ELF-1 (cell line): ENCODE data around the gene GINS3.
"Not testable (repeated sequence)": the region's sequence is repeated elsewhere in the genome, so short reads cannot be mapped to it uniquely, and the experiment has no call there.

ENCODE experiments used
- DNase-seq: peaks from one replicate; pipeline ENCODE4 v3.0.0-alpha.2; 2016; ENCODE audit warnings: low read depth, low spot score

The GINS3 gene

GRCh38 chr16:58389724-58390123, 2.5 kb upstream of the GINS3 start:
- no peak for DNase-seq

GRCh38 chr16:58393138-58393504, 850 bp downstream of the GINS3 start:
- DNase-seq: peak; percentile 28

GRCh38 chr16:58396897-58397296, 4.6 kb downstream of the GINS3 start:
- DNase-seq: not testable (repeated sequence)

- no peak for DNase-seq
These were observed 7.7 kb downstream of the GINS3 start for GRCh38 chr16:58399718-58400633.

DNA sequence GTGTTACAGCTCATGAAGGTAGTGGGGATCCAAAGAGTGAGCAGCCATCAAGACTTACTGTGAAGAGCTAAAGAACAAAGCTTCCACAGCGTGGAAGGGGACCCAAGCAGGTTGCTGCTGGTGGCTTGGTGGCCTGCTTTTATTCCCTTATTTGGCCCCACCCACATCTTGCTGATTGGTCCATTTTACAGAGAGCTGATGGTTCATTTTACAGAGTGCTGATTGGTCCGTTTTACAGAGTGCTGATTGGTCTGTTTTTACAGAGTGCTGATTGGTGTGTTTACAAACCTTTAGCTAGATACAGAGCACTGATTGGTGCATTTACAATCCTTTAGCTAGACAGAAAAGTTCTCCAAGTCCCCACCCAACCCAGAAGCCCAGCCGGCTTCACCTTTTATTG, 9.0 kb downstream of the GINS3 start:
- DNase-seq: not testable (repeated sequence)

DNA sequence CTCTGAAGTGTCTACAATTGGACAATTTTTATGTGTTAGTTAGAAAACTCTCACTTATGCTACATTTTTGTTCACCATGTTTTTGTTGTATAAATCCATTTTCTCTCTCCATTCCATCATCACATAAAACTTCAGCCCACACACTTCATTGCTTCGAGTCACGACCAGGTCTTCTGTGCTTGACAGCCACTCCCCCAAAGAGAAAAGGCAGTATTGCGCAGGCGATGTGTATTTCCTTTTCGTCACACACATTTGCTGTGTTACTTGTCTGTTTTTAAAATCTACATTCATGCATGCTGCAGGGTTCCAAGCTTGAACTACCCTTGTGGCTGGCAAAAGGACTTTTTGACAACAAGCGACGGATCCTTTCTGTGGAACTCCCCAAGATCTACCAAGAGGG, 10.5 kb downstream of the GINS3 start:
- DNase-seq: no peak

- DNase-seq: no peak
These were observed 17.2 kb downstream of the GINS3 start for GRCh38 chr16:58409316-58409973.

DNA sequence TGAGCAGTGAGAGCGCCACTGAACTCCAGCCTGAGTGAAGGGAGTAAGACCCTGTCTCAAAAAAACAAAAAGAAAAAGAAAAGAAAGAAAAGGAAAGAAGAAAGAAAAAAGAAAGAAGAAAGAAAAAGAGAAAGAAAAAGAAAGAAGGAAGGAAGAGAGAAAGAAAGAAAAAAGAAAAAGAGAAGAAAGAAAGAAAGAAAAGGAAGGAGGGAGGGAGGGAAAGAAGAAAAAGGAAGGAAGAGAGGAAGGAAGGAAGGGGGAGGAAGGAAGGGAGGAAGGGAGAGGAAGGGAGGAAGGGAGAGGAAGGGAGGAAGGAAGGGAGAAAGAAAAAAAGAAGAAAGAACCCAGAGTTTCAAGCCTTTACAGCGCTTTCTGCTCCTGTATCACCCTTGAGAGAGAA, 19.1 kb downstream of the GINS3 start:
- DNase-seq: no peak

GRCh38 chr16:58411736-58412614, 19.7 kb downstream of the GINS3 start:
- DNase-seq: no peak

- not testable (repeated sequence) for DNase-seq
These were observed 20.3 kb downstream of the GINS3 start for GRCh38 chr16:58412615-58412970.

DNA sequence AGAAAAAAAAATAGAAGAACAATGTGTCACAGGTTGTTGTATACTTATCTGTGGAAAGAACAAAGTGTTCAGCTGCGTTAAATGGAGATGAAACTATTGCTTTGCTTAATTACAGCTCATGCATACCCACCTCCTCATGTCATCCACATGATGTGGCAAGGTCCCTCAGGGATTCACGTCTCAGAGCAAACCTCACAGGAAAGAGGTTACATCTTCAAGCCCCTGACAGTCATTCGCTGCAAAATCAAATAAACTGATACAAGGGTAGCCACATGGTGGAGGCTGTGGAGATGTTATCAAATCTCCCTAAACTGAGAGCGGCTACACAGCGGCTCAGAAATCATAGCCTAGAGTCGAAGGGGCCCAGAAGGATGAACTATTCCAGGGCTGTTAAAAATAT, 21.1 kb downstream of the GINS3 start:
- DNase-seq: no peak

DNA sequence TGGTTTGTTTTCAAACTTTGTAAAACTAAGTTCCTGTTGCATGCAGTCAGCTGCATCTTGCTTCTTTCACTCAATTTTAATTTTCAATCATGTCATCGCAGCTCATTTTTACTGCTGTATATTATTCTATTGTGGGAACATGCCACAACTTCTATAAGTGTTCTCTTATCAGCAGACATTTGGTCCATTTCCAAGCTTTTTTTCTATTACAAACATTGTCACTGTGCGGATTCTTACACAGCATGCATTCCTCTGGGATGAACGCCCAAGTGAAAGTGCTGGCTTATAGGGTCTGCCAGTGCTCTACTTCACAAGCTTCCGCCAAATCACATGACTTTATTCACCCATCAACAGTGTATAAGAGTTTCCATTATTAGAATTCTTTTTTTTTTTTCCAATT, 22.7 kb downstream of the GINS3 start:
- no peak for DNase-seq

- not testable (repeated sequence) for DNase-seq
These were observed 23.7 kb downstream of the GINS3 start for GRCh38 chr16:58415961-58416360.

DNA sequence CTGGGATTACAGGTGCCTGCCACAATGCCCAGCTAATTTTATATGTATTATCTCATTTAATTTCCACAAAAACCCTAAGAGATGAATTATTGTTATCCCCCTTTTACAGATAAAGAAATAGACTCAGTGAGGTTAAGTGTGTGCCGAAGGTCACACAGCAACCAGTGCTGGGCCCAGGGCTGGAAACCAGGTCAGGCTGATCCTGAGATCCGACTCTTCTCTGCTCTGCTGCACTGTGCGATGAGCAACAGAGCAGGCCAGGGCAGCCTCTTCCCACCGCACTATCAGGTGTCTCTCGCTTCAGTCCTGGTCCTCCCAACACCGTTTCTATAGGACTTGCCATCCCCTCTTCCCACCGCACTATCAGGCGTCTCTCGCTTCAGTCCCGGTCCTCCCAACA, 24.8 kb downstream of the GINS3 start:
- no peak for DNase-seq

- no peak for DNase-seq
These were observed 25.3 kb downstream of the GINS3 start for GRCh38 chr16:58417600-58417999.

DNA sequence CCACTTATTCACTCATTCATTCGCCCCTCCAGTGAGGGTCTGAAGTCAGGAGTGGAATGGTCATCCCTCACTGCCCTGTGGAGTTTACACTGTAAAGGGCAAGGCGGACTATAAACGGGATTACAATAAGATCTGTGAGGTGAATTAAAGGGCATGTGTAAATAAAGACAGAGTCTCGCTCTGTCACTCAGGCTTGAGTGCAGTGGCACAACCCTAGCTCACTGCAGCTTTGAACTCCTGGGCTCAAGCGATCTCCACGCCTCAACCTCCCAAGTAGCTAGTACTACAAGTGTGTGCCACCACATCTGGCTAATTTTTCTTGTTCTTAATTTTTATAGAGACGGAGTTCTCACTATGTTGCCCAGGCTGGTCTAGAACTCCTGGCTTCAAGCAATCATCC, 25.8 kb downstream of the GINS3 start:
- no peak for DNase-seq

GRCh38 chr16:58418601-58419000, 26.3 kb downstream of the GINS3 start:
- DNase-seq: peak; percentile 7

DNA sequence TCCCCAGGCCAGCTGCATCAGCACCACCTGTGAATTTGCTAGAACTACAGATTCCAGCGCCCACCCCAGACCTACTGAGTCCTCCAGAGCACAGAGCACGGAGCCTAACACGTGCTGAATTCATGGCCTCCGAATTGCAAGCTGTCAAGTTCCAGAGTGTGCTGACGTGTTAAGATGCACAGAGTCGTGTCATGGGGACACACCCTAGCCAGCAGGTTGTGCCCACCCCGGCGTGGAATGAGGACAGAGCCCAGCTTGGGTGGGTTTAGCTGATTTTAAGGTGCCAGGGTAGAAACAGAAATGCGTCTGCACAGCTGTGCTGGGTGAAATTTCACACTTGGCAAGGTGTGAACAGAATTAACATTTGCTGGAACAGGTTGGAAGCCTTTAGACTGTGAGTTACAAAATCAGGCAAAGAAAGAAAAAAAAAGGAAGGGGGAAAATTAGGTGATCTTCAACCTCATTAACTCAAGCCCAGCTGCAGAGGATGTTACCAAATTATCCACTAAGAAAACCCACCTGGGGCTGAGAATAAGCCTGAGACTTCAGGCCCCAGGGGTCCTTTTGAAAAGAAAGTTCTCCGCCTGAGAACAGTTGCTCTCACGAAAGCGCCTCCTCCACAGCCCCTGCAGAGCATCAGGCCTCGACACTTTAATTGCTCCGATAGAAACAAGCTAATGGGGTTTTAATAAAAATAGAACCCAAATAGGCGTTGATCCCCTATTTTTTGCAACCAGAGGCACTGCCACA, 27.1 kb downstream of the GINS3 start:
- DNase-seq: peak; percentile 46

- no peak for DNase-seq
These were observed 28.8 kb downstream of the GINS3 start for GRCh38 chr16:58421059-58421458.

DNA sequence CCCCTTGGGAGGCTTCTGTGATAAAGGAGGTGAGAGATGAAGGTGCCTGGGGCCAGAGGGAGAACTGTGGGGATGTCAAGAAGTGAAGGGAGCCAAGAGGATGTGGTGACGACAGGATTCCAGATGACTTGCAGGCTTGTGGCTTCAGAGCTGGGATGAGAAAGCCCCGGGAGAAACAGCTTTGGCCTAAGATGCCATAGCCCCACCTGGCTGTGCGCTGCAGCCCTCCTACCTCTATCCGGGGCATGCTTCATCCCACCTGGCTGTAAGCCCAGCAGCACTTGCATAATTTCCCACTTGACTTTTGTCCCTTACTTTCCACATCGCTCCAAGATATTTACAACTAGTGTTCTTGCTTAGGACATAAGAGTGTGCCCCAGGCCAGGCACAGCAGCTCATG, 29.3 kb downstream of the GINS3 start:
- DNase-seq: peak; percentile 10

GRCh38 chr16:58422809-58423208, 30.5 kb downstream of the GINS3 start:
- no peak for DNase-seq
